COLO668 (cell line): Measurements from ENCODE around the gene PLSCR5.

ENCODE experiments used
- DNase-seq: peaks from one replicate; lab custom pipeline; 2025; ENCODE audit not compliant: unreplicated experiment; lab: John Stamatoyannopoulos, UW

Gene PLSCR5, protein sequence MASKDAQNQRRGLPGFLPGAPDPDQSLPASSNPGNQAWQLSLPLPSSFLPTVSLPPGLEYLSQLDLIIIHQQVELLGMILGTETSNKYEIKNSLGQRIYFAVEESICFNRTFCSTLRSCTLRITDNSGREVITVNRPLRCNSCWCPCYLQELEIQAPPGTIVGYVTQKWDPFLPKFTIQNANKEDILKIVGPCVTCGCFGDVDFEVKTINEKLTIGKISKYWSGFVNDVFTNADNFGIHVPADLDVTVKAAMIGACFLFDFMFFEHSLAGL

DNA sequence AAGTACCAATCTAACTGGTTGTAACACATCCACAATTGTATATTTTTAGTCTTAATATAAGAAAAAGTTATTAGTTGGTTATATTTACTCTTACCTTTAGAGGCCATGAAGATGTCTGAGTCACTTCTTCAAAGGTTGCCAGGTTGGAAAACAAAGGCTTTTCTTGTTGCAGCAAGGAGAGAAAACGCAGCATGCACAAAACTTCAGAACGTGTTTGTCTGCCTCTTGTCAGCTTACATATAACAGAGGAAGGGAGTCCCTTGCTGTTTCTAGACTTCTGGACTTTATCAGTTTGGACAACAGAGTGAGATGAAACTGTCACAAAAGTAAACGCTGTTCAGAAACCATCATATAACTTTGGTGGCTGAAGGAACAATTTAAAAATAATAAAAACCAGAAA lies at the start of gene PLSCR5:
TSS of gene PLSCR5 (minus strand) at position 241 of the 400 bp plus-strand sequence. CDS start at position 107, 134 bp downstream.
- no peak for DNase-seq

DNA sequence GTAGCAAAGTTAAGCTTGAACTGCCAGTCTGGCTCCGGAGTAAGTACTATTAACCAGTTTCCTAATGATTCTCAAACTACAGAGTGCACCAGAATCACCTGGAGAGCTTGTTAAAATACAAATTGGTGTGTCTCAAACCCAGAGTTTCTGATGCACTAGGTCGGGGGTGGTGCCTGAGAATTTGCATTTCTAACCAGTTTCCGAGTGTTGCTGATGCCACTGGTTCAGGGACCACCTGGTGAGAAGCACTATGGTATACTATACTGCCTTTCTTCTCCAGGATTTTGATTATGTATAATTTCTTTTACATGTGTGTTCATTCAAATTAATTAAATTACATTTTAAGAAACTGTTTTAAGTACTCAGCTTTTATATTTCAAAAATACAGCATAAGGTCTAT lies 48.8 kb upstream of the PLSCR5 start:
- no peak for DNase-seq

DNA sequence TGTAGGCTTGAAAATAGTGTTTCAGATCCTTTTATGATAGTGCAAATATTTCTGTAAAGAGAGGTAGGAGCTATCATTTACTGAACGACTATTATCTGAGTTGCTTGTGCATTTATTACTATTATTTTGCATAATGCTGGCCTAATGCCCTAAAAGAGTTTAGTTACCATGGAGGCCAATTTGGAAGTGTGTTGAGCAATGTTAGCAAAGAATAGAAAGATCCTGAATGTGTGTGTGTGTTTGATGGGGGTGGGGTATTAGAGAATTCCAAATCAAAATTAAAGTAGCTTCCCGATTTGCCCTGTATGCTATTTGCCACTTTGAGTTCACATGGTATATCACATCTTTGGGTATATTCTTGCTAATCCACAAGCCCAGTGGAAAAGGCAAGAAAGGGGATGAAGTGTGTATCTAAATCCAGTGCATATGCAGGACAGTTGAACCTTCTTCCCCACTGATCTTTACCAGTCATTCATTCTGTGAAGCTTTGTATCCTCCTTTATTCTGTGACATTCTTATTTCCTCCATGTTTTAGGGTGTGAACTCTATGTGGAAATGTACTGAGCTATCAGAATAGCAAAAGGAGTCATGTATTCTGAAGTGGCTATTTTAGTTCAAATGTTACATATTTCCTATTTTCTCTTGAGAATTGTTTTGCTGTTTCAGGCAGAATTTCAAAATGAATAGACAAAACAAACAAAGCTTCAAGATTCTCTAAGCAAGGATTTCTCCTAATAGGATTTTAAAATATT lies 45.7 kb upstream of the PLSCR5 start:
- DNase-seq: no peak

DNA sequence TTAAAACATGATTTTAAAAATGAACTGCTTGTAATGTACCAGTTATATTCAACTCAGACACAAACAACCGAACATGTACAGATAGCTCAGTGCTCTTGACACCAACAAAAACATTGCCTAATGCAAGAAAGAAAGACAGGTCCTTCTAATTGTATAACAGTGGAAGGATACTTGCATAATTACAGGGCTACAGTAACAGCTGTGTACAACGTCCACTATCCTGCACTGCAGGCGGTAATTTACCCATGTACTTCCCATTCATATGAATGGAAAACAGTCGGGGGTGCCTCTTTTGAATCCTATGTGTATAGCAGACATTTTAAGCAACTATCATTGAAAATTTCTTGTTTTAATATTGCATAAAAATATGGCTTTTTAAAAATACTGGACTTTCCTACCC lies 41.1 kb upstream of the PLSCR5 start:
- no peak for DNase-seq

DNA sequence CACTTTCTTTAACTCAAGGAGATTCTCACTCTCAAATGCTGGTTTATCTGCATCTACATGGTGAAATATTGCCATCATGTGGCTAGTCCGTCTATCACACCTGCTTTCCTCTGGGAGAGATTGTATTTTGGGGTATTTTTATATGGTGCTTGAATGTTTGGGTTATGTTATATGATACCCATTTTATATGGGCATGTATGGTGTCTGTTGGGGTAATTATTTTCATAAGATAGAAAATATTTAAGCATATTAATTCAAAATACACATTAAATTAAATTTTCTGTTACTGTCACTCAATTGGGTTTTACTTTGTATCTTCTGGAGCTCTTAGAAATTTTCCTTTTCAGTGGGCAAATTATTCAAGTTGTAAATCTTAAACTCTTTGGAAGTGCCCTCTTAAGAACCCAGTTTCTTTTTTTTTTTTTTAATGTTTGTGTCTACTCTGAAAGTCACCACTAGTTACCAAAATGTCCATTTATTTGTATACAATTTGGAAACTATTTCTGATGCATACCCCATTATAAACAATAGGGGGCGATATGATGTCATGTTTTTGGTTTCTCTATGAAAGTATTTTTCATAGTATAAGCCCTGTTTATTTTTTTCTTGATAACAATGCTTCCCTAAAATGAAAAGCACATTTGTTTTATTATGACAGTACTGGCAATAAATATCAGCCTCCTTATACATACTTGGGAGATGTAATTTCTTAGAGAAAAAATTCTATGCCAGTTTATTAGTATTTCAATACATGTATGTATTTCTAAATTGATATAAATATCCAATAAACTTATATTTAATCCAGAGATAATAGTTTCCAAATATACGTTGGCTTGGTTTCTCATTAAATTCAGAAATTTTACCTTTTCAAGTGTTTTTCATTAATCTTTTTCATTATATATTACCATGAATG lies 36.1 kb upstream of the PLSCR5 start:
- DNase-seq: peak; percentile 0

DNA sequence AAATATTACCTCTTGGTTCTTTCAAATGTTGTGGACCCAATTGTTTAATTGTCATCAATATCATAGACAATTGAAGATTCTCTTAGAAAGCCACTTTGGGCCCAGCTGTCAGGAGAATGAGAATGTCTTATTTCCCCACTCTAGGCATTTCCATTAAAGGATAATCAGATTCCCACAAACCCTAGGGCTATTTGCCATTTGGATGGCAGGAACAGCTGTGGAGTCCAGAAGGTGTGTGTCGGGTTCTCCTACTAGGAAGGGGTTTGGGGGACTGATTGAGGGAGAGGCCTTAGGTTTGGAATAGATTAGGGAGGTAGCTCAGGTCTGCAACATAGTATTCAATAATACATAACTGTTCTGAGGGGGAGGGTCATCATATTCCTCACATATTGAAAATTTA lies 35.2 kb upstream of the PLSCR5 start:
- no peak for DNase-seq

DNA sequence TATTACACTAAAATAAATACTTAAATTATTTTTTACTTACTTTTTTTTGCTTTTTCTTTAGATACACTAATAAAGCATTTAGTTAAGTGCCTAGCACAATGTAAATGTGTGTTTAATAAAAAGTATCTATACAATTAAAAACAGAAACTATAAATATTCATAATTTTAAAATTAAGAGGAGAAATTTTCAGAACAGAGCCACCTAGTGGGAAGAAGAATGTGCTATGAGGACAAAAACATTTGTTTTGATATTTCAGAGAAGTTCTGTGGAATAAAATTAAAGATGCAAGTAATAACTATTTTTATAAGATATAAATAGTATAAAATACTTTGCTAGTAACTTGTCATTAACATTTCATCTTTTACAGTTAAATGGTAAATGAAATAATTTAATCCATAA lies 33.6 kb upstream of the PLSCR5 start:
- no peak for DNase-seq

DNA sequence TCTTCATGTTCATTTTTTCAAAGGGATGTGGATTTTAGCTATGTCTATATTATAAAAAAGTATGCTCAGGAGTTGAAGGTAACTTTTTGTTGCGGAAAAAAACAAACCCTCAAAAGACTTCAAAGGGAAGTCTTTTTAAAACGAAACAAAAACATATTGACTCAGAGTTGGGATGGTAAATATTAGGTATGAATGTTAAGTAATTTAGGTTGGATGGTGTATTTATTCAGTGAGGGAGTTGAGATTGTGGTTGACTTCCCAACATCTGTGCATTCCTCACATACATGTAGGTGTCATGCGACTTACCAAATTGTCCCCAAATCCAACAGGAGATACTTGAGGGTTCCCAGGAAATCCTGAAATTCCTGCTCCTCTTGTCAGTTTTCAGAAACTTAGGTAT lies 32.7 kb upstream of the PLSCR5 start:
- no peak for DNase-seq

DNA sequence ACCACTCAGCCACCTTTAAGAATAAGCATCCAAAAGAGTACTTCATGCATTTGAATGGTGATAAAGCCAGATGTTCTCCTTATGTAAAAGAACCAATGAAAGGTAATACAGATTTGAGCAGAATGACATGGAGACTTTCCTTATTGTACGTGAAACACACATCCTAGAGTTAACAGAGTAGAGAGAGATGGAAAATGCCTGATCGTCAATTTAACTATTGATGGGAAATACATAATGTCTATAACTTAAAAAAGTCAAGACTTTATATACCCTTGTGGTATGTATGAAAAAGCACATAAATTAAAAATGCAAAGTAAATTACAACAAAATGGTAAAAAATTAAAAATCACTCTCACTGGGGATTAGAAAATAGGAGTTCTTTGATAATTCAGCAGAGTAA lies 31.7 kb upstream of the PLSCR5 start:
- no peak for DNase-seq

DNA sequence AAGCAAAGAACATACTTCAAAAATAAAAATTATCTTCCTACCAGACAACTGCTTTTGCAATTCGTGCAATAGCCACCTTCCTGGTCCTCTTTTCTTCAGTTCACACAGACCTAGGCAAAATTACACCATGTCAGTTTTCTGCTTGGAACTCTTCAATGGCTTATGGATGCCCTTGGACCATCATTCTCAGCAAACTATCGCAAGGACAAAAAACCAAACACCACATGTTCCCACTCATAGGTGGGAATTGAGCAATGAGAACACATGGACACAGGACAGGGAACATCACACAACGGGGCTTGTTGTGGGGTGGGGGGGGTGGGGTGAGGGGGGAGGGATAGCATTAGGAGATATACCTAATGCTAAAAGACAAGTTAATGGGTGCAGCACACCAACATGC lies 29.2 kb upstream of the PLSCR5 start:
- DNase-seq: no peak

DNA sequence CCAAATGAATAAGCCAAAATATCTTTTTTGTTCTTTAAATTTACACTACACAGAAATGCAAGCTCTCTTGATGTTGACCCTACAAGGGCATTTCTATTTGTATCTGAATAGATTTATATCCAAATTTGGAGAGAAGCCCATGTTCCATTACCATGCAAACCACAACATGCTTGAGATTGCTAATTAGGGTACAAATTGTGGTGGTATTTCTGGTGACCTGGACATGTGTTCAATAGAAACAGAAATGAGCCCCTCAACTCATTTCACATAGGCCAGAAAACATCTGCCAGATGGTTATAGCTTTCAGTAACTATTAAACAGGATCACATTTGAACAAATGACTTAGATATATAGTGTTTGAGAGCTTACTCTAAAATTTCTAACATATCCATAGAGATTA lies 23.5 kb upstream of the PLSCR5 start:
- no peak for DNase-seq

DNA sequence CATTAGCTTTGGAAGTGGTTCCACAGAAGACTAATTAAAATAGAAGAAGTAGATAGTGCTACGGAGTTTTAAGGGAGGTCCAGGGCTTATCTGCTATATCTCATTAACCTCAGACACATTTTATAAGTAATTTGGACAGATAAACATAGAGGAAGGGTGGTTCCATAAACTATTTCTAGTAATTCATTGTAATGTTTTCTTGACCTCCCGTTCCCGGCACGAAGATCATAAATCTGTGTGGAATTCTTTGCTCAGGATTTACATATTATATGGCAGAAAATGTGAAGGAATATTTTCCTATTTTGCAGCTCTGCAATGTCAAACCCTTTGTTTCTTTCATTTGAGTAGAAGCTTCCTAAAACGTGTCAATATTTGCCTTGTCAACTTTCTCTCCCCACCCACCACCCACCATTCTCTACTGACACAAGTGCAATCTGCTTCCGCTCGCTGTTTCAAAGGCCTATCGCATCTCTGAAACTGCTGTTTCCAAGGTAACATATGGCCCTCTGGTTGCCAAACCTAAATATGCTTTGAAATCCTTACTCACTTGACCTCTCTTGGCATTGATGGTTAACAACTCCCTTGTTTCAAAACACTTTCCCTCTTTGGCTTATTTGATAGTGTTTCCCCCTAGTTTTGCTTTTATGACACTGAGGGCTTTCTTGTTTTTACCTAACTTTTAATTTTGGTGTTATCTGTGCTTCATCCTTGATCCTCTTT lies 21.4 kb upstream of the PLSCR5 start:
- no peak for DNase-seq

DNA sequence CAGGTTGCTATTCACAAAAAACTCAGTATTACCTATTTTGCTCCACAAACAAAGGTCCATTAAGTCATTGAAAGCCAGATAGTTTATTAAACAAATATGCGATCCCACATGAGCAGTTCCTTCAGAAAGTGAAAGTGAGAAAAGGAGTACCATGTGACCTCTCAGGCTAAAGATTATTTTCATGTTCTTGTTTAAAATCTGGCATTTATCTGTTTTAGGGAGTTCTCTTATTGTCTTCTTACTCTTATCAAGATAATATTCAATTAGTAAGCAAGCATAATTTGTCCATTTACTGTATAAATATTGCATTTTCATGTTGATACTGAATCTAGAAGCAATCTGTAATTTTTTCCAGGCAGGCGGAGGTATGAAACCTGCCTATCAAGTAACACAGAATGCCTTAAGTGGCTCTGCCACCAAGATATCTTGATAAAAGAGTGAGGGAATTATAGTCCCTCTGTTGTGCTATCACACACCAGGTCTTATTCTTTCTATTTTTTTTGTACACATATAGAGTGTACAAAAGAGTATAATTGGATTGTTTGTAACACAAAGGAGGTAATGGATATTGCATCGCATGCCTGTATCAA lies 20.1 kb upstream of the PLSCR5 start:
- DNase-seq: no peak

DNA sequence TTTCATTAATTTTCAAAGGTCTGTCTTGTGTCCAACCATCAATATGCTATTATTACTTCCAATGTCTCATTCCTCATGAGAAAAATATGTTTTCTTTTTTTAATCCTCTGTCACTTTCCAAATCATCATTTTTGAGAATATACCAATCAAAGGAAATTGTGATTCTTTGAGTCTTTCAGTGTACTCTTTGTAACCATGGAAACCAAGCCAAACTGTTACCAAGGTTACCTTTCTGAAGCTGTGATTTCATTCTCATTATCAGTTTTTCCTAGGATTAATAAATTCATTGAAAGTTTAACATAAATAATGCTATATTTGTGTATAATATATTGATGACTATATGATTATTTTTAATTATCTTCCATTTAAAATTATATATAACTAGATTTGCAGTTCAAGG lies 16.6 kb upstream of the PLSCR5 start:
- DNase-seq: no peak

DNA sequence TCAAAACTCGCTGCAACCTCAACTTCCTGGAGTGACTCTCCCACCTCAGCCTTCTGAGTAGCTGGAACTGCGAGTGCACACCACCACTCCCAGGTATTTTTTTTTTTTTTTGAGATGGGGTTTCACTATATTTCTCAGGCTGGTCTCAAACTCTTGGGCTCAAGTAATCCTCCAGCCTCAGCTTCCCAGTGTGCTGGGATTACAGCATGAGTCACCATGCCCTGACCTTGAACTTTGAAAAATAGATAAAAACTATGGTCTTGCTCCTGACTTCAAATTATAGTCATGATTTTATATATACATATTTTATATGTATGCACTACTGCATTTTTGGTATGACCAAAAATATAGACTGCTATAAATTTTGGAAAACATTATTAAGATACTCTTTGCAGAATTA lies 6.9 kb upstream of the PLSCR5 start:
- no peak for DNase-seq

DNA sequence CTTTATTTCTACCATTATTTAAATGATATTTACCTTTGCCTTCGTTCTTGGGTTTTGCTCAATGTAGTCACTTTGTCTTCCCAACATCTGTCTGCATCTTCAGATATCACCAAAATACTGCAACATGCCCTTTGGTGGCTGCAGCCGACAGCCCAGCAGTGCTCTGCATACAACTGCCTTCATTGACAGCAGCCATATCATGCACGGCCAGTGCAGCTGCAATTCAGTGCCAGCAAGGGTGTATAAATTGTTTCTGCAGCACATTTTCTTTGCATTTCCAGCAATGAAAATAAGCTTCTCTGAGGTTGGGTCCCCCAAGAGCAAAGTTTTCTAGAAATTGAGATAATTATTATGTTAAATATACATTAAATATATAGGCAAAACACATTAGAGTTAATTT lies 6.0 kb upstream of the PLSCR5 start:
- no peak for DNase-seq

DNA sequence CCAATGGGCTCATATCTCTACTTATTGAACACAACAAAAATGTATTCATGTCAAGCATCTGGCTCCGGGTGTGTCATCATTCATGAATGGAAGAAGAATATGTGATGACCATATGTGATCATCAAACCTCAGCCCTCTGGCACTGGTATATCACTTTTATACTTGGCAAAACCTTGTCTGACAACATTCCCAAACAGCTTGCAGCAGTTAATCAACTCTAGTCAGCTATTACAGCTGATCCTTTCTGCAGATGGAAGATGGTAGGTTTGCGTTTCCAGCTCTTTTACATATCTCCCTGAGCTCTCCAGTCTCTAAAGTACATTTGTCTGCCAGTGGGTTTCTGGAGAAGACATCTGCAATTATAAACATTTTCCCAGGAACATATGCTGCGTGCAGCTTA lies 6.6 kb downstream of the PLSCR5 start:
- no peak for DNase-seq

DNA sequence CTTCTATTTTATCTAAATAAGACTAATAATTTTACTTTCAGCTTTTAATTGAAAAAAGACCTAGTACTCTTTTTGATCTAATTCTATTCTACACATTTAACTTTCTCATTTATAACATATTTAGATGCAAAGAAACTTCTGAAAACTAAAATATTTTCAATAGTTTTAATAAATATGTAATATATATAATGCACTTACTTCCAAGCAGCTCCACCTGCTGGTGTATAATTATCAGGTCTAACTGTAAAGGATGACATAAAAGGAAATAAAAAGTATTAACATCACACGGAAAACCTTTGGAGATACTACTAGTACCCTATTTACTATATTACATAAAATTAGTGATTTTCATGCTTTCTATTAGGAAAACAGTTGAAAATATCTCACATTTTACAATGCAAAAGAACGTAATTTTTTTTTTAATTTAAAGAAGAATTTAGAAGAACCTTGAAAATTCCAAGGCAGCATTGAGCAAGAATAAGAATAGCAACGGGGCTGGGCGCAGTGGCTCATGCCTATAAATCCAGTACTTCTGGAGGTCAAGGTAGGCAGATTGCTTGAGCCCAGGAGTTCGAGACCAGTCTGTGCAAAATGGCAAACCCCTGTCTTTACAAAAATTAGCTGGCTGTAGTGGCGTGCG lies 10.2 kb downstream of the PLSCR5 start:
- DNase-seq: no peak

DNA sequence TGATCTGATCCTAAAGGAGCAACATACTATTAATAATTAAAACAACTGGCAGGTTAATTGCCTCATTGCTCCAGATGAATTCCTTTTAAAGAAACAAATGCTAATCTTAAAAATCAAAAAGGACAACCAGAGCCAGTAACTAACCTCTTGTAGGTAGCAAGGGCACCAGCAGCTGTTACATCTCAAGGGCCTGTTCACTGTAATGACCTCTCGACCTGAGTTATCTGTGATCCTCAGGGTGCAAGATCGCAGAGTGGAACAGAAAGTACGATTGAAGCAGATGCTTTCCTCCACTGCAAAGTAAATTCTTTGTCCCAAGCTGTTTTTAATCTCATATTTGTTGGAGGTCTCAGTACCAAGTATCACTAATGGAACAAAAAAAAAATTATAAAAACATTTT lies 11.4 kb downstream of the PLSCR5 start:
- no peak for DNase-seq

DNA sequence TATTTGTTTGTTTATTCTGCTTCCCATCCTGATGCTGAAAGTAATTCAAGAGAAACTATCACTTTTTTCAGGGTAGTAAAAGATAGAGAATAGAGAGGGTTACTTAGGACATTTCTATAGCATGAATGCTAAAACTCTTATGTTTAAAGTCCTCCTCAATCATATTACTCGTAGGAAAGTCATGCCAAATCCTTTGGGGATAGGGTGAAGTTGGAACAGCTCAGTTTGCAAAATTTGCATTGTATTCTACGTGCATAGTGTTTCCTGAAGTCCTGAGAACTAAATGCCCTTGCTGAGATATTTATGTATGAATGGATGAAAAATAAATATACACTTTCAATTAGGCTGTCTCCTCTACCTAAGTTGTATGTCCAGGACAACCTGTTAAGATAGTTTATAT lies 14.6 kb downstream of the PLSCR5 start:
- no peak for DNase-seq
